Ishikawa (cell line): ENCODE data around the gene SLC2A4.

Source experiments
- EP300 ChIP-seq: IDR thresholded peaks from 2 replicates; pipeline ENCODE4 v1.6.1; 2012; ENCODE audit warnings: borderline replicate concordance
- USF1 ChIP-seq: IDR thresholded peaks from 2 replicates; pipeline ENCODE4 v1.6.1; 2012

GRCh38 chr17:7241783-7242716 lies 39.5 kb upstream of the SLC2A4 start, which contains the start of gene GABARAP:
- TF ChIP-seq EP300 (no peak), USF1 (peak; percentile 89)
